GM12873 (cell line): ENCODE results near the gene SUPT20HL1.

ENCODE experiments used
- TF ChIP-seq, protein P1 (sequence below): IDR thresholded peaks from 2 replicates; pipeline ENCODE4 v1.5.1; 2012; ENCODE audit warnings: low read depth, mild to moderate bottlenecking, moderate library complexity, low read length, control low read depth; ENCODE audit not compliant: insufficient read depth; ENCODE audit errors: missing control alignments

Gene SUPT20HL1

DNA sequence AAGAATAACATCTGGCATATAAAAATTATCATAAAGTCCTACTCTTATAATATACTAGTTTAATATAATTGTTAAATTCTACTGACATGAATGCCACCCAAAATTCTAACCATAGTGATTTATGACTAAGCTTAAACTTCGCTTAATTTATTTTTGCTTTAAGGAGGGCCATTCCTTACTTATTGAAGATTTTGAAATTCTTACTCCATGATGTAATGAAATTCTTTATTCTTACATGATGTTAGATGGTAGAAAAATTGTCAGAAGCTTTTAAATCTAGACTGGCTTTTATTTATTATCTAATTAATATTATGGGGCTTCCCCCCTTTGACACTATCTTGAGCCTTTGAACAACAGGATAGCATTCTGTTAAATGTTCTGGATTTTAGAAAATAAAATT lies 27.1 kb upstream of the SUPT20HL1 start:
- TF ChIP-seq, protein P1, sequence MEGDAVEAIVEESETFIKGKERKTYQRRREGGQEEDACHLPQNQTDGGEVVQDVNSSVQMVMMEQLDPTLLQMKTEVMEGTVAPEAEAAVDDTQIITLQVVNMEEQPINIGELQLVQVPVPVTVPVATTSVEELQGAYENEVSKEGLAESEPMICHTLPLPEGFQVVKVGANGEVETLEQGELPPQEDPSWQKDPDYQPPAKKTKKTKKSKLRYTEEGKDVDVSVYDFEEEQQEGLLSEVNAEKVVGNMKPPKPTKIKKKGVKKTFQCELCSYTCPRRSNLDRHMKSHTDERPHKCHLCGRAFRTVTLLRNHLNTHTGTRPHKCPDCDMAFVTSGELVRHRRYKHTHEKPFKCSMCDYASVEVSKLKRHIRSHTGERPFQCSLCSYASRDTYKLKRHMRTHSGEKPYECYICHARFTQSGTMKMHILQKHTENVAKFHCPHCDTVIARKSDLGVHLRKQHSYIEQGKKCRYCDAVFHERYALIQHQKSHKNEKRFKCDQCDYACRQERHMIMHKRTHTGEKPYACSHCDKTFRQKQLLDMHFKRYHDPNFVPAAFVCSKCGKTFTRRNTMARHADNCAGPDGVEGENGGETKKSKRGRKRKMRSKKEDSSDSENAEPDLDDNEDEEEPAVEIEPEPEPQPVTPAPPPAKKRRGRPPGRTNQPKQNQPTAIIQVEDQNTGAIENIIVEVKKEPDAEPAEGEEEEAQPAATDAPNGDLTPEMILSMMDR = no peak

- TF ChIP-seq, protein P1 = no peak
Observed at GRCh38 chrX:24334461-24334860, 26.0 kb upstream of the SUPT20HL1 start.

GRCh38 chrX:24335871-24336270 lies 24.6 kb upstream of the SUPT20HL1 start:
- TF ChIP-seq, protein P1 = no peak

GRCh38 chrX:24339911-24340310 lies 20.5 kb upstream of the SUPT20HL1 start:
- TF ChIP-seq, protein P1 = no peak

GRCh38 chrX:24340501-24340900 lies 19.9 kb upstream of the SUPT20HL1 start:
- TF ChIP-seq, protein P1 = no peak

- TF ChIP-seq, protein P1 = no peak
Observed at GRCh38 chrX:24341795-24342194, 18.6 kb upstream of the SUPT20HL1 start.

- TF ChIP-seq, protein P1 = no peak
Observed at GRCh38 chrX:24343719-24344118, 16.7 kb upstream of the SUPT20HL1 start.
